GM06990 (cell line): Measurements from ENCODE around the gene DRG2.
A peak's percentile ranks its signal among the peaks of the same experiment; 100 is the strongest.

Experiments used
- DNase-seq: peaks from one replicate; pipeline ENCODE4 v3.0.0-alpha.2; 2011; ENCODE audit not compliant: insufficient read length; ENCODE audit errors: extremely low read depth
- H3K27me3 ChIP-seq: replicated peaks from 2 replicates; pipeline ENCODE4 v1.6.0; 2011; ENCODE audit warnings: low read length; ENCODE audit not compliant: control insufficient read depth, insufficient read depth
- H3K36me3 ChIP-seq: 2 replicates; pipeline ENCODE4 v1.5.1; 2011; ENCODE audit warnings: low read length; ENCODE audit not compliant: control insufficient read depth, insufficient read depth
- H3K4me3 ChIP-seq: replicated peaks from 2 replicates; pipeline ENCODE4 v1.5.1; 2011; ENCODE audit warnings: low read depth, mild to moderate bottlenecking, control low read depth, low read length
- CTCF ChIP-seq: IDR thresholded peaks from 2 replicates; pipeline ENCODE4 v1.5.1; 2011; ENCODE audit warnings: low read length, control low read depth, mild to moderate bottlenecking, inconsistent platforms; ENCODE audit not compliant: insufficient read depth, poor library complexity, severe bottlenecking

The DRG2 gene

GRCh38 chr17:18146980-18147379, 59.2 kb downstream of the DRG2 start:
- no peaks in the 10 kb centered on the region for H3K36me3 ChIP-seq
- H3K4me3 ChIP-seq, result no peak overlapping the region
- no peaks in the 10 kb centered on the region; the same call in 1 of the 2 replicates for H3K27me3 ChIP-seq
- DNase-seq, result no peak
- TF ChIP-seq CTCF, result no peak

GRCh38 chr17:18148586-18148985, 60.8 kb downstream of the DRG2 start:
- no peaks in the 10 kb centered on the region for H3K36me3 ChIP-seq
- TF ChIP-seq CTCF, result no peak
- H3K27me3 ChIP-seq, result no peaks in the 10 kb centered on the region; the same call in 1 of the 2 replicates
- no peak overlapping the region for H3K4me3 ChIP-seq
- no peak for DNase-seq

- no peak for TF ChIP-seq CTCF
- no peaks in the 10 kb centered on the region; the same call in 1 of the 2 replicates for H3K27me3 ChIP-seq
- no peak overlapping the region for H3K4me3 ChIP-seq
- H3K36me3 ChIP-seq, result no peaks in the 10 kb centered on the region
- no peak for DNase-seq
Observed at GRCh38 chr17:18151290-18151689, 63.5 kb downstream of the DRG2 start.

- no peak for TF ChIP-seq CTCF
- no peaks in the 10 kb centered on the region; the same call in 1 of the 2 replicates for H3K27me3 ChIP-seq
- no peak overlapping the region for H3K4me3 ChIP-seq
- no peak for DNase-seq
- no peaks in the 10 kb centered on the region for H3K36me3 ChIP-seq
Observed at GRCh38 chr17:18155179-18155578, 67.4 kb downstream of the DRG2 start.

- H3K27me3 ChIP-seq, result no peaks in the 10 kb centered on the region
- peak; percentile 23 for TF ChIP-seq CTCF
- H3K4me3 ChIP-seq, result no peak overlapping the region
- no peak for DNase-seq
- H3K36me3 ChIP-seq, result no peaks in the 10 kb centered on the region
Observed at GRCh38 chr17:18156171-18156975, 68.6 kb downstream of the DRG2 start.
